Neural progenitor cell (in vitro differentiated cells): Measurements from ENCODE around the gene UGT1A8.

Experiments
- CTCF ChIP-seq: fragments of 200-600 bp; sonication (generic); IDR thresholded peaks from 2 replicates; pipeline ENCODE4 v1.5.1; 2017; ENCODE audit warnings: antibody characterized with exemption, mild to moderate bottlenecking
- EZH2 ChIP-seq: fragments of 200-600 bp; sonication (generic); IDR thresholded peaks from 2 replicates; pipeline ENCODE4 v1.6.1; 2017; ENCODE audit warnings: antibody characterized with exemption, mild to moderate bottlenecking, moderate library complexity

DNA sequence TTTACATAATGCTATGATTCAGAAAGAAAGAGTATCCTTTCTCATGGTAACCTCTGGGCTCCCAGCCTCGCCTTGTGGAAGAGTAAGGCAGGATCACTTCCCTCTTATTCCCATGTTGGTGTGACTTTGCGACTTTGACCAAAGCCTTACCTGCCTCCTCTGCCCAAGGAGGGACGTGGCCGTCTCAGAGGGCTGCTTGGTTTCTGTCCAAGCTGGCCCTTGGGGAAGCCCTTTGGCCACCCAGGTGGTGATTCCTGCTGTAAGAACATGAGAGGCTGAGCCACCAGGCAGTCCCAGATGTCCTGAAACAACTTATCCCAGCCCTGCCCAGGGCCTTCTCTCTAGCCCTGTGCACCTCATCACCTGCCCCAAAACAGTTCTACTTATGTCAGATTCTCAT lies 81.3 kb downstream of the UGT1A8 start:
- TF ChIP-seq EZH2 (no peak), CTCF (no peak)
